Uterus (tissue), 4 donors: ENCODE measurements around the gene IQCC. TPM values are rescaled to one million over a fixed set of nuclear protein-coding genes. Genes with fewer than 3 reads are reported as not detected.

Experiments used
- DNase-seq, 2 donors: peaks; one replicate each; pipeline ENCODE4 v3.0.0-alpha.2; 2019 to 2020
- H3K27ac ChIP-seq, 2 donors: fragments of 200-600 bp; sonication (generic); 1 replicate in 1 of 2; 2 replicates in 1 of 2; pipeline ENCODE4 v1.5.1; 2016 to 2018
- H3K27me3 ChIP-seq, 2 donors: fragments of 200-600 bp; sonication (generic); one replicate each; pipeline ENCODE4 v1.5.1; 2018 to 2019; ENCODE audit warnings: control low read depth in 1 of 2
- H3K36me3 ChIP-seq, 2 donors: fragments of 200-600 bp; sonication (generic); one replicate each; pipeline ENCODE4 v1.5.1; 2019; ENCODE audit warnings: control low read depth in 1 of 2
- H3K4me1 ChIP-seq, 2 donors: fragments of 200-600 bp; sonication (generic); one replicate each; pipeline ENCODE4 v1.5.1; 2018 to 2019; ENCODE audit warnings: control low read depth in 1 of 2
- H3K4me3 ChIP-seq, 2 donors: fragments of 200-600 bp; sonication (generic); 1 replicate in 1 of 2; 2 replicates in 1 of 2; pipeline ENCODE4 v1.5.1; 2018 to 2019; ENCODE audit warnings: mild to moderate bottlenecking in 1 of 2
- H3K9me3 ChIP-seq, 2 donors: fragments of 200-600 bp; sonication (generic); one replicate each; pipeline ENCODE4 v1.5.1; 2019; ENCODE audit warnings: control low read depth in 1 of 2
- POLR2A ChIP-seq, 2 donors: fragments of 450-650 bp; IDR thresholded peaks; one replicate each; pipeline ENCODE4 v1.6.1; 2016; ENCODE audit warnings: antibody characterized with exemption in 2 of 2, mild to moderate bottlenecking in 1 of 2, moderate library complexity in 1 of 2
- intact Hi-C: fragments of 100-400 bp; cut with DNase I; formaldehyde crosslinking; loops from one replicate; pipeline ENCODE4 v1.15.1; 2023; ENCODE audit warnings: low total_unique reads
- total RNA-seq, 4 donors: library from RNA; depleted of rRNA in 3 of 4; stranded (reverse); fragments of >200 nt in 3 of 4; gene quantifications; one replicate each; pipeline versions ENCODE4 v1.1.0 to v1.2.4, GENCODE V29; 2014 to 2023
- TF ChIP-seq, protein P1 (sequence below), 4 experiments: fragments of 200-600 bp in 2 of 4; fragments of 450-650 bp in 2 of 4; sonication (generic) in 2 of 4; IDR thresholded peaks; one replicate each; pipeline ENCODE4 v1.5.1; 2016 to 2019; ENCODE audit warnings: antibody characterized with exemption in 4 of 4, mild to moderate bottlenecking in 2 of 4, moderate library complexity in 1 of 4
- donor health status: DM: yes; HTN: yes; CAD: no.

IQCC gene
- total RNA-seq, 4 donors from 2014 or later: 0.51 to 6.8 (median 4.3) TPM

DNA sequence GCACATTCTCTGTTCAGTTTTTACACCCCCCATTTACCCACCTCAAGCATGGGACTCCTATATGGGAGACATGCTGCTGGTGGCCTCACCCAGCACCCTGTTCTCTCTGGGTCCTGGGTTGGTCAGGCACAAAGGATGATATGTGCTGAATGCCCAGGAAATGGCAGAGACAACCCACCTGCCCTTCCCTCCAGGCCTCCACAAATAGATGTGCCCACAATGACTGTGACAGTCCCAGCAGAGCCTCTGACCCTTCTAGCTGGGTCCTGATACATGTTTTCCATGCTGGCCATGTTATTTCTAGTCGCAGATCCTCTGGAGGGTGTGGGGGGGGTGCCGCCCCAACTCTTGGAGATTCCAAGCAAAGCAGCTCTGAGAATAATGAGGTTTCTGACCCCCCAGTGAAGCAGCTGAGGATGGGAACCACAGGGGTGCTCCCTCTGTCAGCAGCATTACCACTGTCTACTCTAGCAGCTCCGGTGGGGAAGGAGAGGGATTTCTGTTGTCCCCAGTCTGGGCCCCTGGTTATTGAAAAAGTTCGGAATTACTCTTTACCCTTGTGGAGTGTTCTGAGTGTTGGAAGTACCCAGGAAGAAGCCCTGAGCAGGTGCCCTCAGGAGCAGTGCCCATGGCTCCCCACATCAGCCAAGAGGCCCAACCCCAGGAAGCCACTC lies 6.3 kb upstream of the IQCC start:
- DNase-seq: no peak
- H3K36me3 ChIP-seq: no peaks in the 10 kb centered on the region
- no peaks in the 10 kb centered on the region for H3K9me3 ChIP-seq
- no peak overlapping the region for H3K4me3 ChIP-seq
- intact Hi-C loops: no loop called here
- H3K4me1 ChIP-seq: peaks cover 0 to 14% of the 10 kb centered on the region in 2 donors
- H3K27ac ChIP-seq: peak overlapping the region; percentile 81 to 90
- TF ChIP-seq POLR2A (IDR thresholded peaks at IDR 0.05): no peak
- H3K27me3 ChIP-seq: no peaks in the 10 kb centered on the region

DNA sequence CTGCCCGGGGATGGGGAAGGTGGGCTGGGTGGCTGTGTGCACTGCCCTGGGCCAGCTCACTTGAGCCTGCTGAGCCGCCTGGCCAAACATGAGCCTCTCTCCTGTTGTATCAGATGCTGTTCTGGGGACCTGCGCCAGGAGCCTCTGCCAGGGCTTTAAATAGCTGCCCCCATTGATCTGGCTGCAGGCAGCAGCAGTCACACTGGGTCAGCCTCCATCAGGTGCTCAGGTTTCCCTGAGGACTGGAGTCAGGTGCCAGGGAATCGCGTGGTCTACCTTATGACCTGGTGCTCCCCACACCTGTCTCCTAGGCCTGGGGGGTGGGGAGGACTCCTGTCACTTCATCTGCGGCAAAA lies 5.8 kb upstream of the IQCC start:
- DNase-seq: peak; percentile 45 to 51
- H3K36me3 ChIP-seq: no peaks in the 10 kb centered on the region
- H3K4me1 ChIP-seq: peaks cover 0 to 14% of the 10 kb centered on the region in 2 donors
- peak overlapping the region; percentile 81 to 90 for H3K27ac ChIP-seq
- no peaks in the 10 kb centered on the region for H3K9me3 ChIP-seq
- TF ChIP-seq, protein P1, sequence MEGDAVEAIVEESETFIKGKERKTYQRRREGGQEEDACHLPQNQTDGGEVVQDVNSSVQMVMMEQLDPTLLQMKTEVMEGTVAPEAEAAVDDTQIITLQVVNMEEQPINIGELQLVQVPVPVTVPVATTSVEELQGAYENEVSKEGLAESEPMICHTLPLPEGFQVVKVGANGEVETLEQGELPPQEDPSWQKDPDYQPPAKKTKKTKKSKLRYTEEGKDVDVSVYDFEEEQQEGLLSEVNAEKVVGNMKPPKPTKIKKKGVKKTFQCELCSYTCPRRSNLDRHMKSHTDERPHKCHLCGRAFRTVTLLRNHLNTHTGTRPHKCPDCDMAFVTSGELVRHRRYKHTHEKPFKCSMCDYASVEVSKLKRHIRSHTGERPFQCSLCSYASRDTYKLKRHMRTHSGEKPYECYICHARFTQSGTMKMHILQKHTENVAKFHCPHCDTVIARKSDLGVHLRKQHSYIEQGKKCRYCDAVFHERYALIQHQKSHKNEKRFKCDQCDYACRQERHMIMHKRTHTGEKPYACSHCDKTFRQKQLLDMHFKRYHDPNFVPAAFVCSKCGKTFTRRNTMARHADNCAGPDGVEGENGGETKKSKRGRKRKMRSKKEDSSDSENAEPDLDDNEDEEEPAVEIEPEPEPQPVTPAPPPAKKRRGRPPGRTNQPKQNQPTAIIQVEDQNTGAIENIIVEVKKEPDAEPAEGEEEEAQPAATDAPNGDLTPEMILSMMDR (IDR thresholded peaks at IDR 0.05): no peak
- peak overlapping the region in 1 of 2 donors; percentile 73 for H3K4me3 ChIP-seq
- H3K27me3 ChIP-seq: no peaks in the 10 kb centered on the region
- intact Hi-C loops: no loop called here

DNA sequence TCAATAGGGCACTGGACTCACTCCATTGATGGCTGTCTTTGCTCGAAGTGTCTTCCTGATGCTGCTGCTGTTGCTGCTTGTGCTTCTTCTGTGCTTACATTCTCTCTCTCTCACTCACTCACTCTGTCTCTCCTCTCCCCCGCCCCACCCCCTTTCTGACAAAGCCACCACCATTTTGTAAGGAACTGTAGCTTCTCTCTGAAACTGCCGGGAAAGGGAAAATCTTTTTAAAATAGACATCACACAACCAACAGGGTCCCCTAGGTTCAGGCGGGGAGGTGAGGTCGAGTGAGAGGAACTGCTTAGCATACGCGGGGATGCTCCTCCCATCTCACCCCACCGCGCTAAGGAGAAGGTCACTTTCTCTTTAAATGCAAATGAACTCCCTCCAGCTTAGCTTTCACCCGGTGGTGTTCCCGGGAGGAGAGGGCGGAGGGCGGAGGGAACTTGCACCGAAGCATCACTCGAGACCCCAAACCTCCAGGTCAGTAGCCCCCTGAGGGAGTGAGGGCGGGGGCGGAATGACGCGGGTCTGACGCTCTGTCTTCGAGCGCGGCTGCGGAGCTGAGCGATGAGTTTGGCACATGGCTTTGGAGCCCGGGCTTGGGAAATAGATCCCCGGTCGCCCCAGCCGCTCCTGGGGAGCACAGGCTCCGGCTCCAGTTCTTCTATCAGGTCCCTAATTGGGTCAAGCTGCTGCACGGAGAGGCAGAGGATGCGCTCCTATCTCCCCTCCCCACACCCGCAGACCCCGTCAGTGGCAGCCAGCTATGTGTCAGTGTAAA lies 5.1 kb upstream of the IQCC start, which contains the start of gene CCDC28B:
Gene CCDC28B (plus strand): TSS at position 370 of the 785 bp plus-strand sequence. CDS start 1,341 bp downstream, outside the sequence.
- Histone ChIP-seq H3K27me3 (no peaks in the 10 kb centered on the region), H3K9me3 (no peaks in the 10 kb centered on the region), H3K4me3 (peak within 1 kb of the TSS; percentile 51 to 73), H3K4me1 (peaks cover 0 to 19% of the 10 kb centered on the region in 2 donors), H3K27ac (peak within 1 kb of the TSS; percentile 81 to 90), H3K36me3 (no peaks in the 10 kb centered on the region)
- DNase-seq: peak; percentile 74 to 77
- intact Hi-C loops: no loop called here
- TF ChIP-seq, protein P1 (IDR thresholded peaks at IDR 0.05): no peak
- peak in 1 of 2 donors; percentile 25 for TF ChIP-seq POLR2A (IDR thresholded peaks at IDR 0.05)

DNA sequence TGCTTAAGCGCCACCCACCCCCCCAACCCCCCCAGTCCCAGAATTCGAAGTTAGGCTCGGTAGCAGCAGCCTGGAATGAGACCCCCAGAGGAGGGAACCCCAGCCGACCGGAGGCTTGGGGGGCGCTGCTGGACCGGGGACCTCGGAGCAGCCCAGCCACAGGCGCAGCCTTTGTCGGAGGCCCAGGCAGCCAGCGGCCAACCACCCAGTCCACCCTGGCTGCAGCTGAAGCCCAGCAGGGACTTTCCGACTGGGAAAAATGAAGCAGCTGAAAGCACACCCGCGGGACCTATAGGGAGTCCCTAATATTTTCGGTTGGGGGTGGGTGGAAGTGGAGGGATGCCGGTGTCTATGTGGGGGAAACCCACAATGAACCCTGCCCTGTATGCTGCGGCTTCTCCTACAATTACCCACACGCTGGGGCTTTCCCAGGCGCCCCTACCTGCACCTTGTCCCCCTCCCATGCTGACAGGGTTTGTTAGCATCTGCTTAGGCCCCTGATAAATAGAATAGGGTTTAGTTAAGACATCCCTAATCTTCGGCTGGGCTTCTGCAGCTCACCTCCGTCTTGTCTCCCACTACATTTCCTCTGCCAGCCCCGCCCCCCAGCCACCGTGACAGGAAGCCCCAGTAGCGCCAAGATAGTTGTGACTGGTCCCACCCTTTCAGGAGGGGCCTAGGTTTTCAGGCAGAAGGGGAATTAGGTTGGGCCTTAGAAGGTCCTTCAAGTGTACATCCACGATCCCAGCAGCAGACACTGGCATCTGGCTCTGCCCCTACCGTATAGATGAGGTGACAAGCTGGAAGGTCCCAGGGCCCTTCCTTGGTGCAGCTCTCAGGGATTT lies 4.2 kb upstream of the IQCC start:
- peak; percentile 66 to 68 for DNase-seq
- H3K27ac ChIP-seq: peak overlapping the region; percentile 81 to 90
- H3K4me3 ChIP-seq: peak overlapping the region; percentile 51 to 73
- TF ChIP-seq, protein P1 (IDR thresholded peaks at IDR 0.05): peak in 1 of 4 experiments; percentile 22
- TF ChIP-seq POLR2A (IDR thresholded peaks at IDR 0.05): no peak
- peaks cover 0 to 19% of the 10 kb centered on the region in 2 donors for H3K4me1 ChIP-seq
- intact Hi-C loops: no loop called here
- H3K36me3 ChIP-seq: no peaks in the 10 kb centered on the region
- no peaks in the 10 kb centered on the region for H3K9me3 ChIP-seq
- no peaks in the 10 kb centered on the region for H3K27me3 ChIP-seq

DNA sequence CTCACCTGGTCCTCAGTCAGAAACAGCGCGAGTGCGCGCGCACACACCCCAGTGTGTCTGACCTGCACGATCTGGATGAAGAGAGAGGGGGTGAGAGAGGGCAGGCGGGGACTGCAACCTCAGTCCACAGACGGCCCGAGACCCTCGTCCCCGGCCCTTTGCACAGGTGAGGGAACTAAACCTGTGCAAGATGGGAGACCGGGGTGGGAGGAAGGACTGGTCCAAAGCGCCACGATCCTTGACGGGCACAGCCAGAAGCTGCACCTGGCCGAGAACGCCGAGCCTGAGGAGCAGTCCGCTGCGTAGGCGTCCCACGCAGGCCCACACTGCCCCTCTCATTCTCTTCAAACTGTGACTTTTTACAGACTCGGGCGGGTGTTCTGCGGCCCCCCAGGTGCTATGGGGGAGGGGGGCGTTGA lies 519 bp upstream of the IQCC start:
- intact Hi-C loops: no loop called here
- H3K4me1 ChIP-seq: peaks cover 0 to 12% of the 10 kb centered on the region in 2 donors
- TF ChIP-seq, protein P1 (IDR thresholded peaks at IDR 0.05): no peak
- no peak for TF ChIP-seq POLR2A (IDR thresholded peaks at IDR 0.05)
- peak in 1 of 2 donors; percentile 26 for DNase-seq
- no peaks in the 10 kb centered on the region for H3K27me3 ChIP-seq
- no peaks in the 10 kb centered on the region for H3K36me3 ChIP-seq
- peak overlapping the region; percentile 53 to 71 for H3K27ac ChIP-seq
- H3K4me3 ChIP-seq: peak overlapping the region; percentile 51 to 52
- H3K9me3 ChIP-seq: no peaks in the 10 kb centered on the region
